H1 (cell line): ENCODE data around the gene NKAIN4. TPM values are rescaled to one million over a fixed set of nuclear protein-coding genes. Genes with fewer than 3 reads are reported as not detected.
A peak's percentile ranks its signal among the peaks of the same experiment; 100 is the strongest.

Source experiments
- CTCF ChIA-PET: fragments of 300-600 bp; sonication (Branson Sonifier 250); formaldehyde crosslinking; loops from one replicate; lab custom pipeline; 2021; ENCODE audit not compliant: partially characterized antibody; lab: Charles Lee
- POLR2A ChIA-PET: fragments of 300-600 bp; sonication (Branson Sonifier 250); formaldehyde crosslinking; loops from one replicate; lab custom pipeline; 2021; ENCODE audit warnings: inconsistent platforms; ENCODE audit not compliant: partially characterized antibody; lab: Charles Lee
- DNase-seq, 2 experiments: peaks; one replicate each; pipeline versions ENCODE4 v3.0.0 to v3.0.0-alpha.2; 2010 to 2022; ENCODE audit warnings: low spot score in 2 of 2, low read depth in 1 of 2, mixed read lengths in 1 of 2
- FAIRE-seq: peaks from 2 replicates; lab custom pipeline; 2011; peaks lifted over from hg19 to GRCh38; lab: Jason Lieb, UNC
- H2AFZ ChIP-seq: 2 replicates; pipeline ENCODE4 v1.8.1; 2012; ENCODE audit warnings: low read length, inconsistent platforms
- H2AK5ac ChIP-seq: 2 replicates; pipeline ENCODE4 v1.6.1; 2013; ENCODE audit warnings: low read depth, low read length
- H2BK120ac ChIP-seq: replicated peaks from 2 replicates; pipeline ENCODE3; 2013; ENCODE audit warnings: low read depth, low read length, inconsistent platforms
- H2BK12ac ChIP-seq: 2 replicates; pipeline ENCODE4 v1.6.1; 2013; ENCODE audit warnings: low read depth, low read length
- H2BK15ac ChIP-seq: 2 replicates; pipeline ENCODE4 v1.6.1; 2013; ENCODE audit warnings: low read length
- H2BK20ac ChIP-seq: 2 replicates; pipeline ENCODE4 v1.6.1; 2013; ENCODE audit warnings: low read length
- H2BK5ac ChIP-seq: 2 replicates; pipeline ENCODE4 v1.6.1; 2013; ENCODE audit warnings: low read depth, low read length
- H3K14ac ChIP-seq: 2 replicates; pipeline ENCODE4 v1.6.1; 2013; ENCODE audit warnings: inconsistent platforms; ENCODE audit not compliant: insufficient read length
- H3K18ac ChIP-seq: 2 replicates; pipeline ENCODE4 v1.6.1; 2013; ENCODE audit warnings: low read length; ENCODE audit errors: extremely low read depth
- H3K23ac ChIP-seq: 2 replicates; pipeline ENCODE4 v1.6.1; 2013; ENCODE audit warnings: inconsistent platforms; ENCODE audit not compliant: insufficient read length
- H3K23me2 ChIP-seq: 2 replicates; pipeline ENCODE4 v1.6.1; 2013; ENCODE audit warnings: low read depth, low read length
- H3K27ac ChIP-seq: 2 replicates; pipeline ENCODE4 v1.6.1; 2011; ENCODE audit warnings: low read depth, low read length, inconsistent platforms
- H3K27me3 ChIP-seq, 4 experiments: replicated peaks in 1 of 4; 1 replicate in 1 of 4; 2 replicates in 3 of 4; pipeline versions ENCODE4 v1.6.1 to v1.8.1; 2011 to 2013; ENCODE audit warnings: low read length in 3 of 4, mild to moderate bottlenecking in 3 of 4, inconsistent platforms in 2 of 4, mixed read lengths in 2 of 4, moderate library complexity in 1 of 4; ENCODE audit not compliant: control insufficient read depth in 3 of 4, insufficient read depth in 3 of 4; ENCODE audit errors: extremely low read depth in 1 of 4
- H3K36me3 ChIP-seq, 4 experiments: 2 replicates each; pipeline versions ENCODE4 v1.6.1 to v1.8.1; 2011 to 2013; ENCODE audit warnings: mild to moderate bottlenecking in 4 of 4, low read length in 3 of 4, moderate library complexity in 2 of 4, control low read depth in 1 of 4, inconsistent platforms in 1 of 4; ENCODE audit not compliant: insufficient read depth in 4 of 4, control insufficient read depth in 2 of 4
- H3K4ac ChIP-seq: replicated peaks from 2 replicates; pipeline ENCODE3; 2013; ENCODE audit warnings: low read length, low read depth, mixed read lengths, inconsistent platforms; ENCODE audit not compliant: insufficient read length
- H3K4me1 ChIP-seq, 4 experiments: replicated peaks in 1 of 4; 1 replicate in 1 of 4; 2 replicates in 3 of 4; pipeline versions ENCODE4 v1.6.1 to v1.8.1; 2011 to 2013; ENCODE audit warnings: low read length in 3 of 4, inconsistent platforms in 2 of 4, mixed read lengths in 1 of 4; ENCODE audit not compliant: insufficient read depth in 4 of 4, control insufficient read depth in 3 of 4
- H3K4me2 ChIP-seq, 2 experiments: 2 replicates each; pipeline versions ENCODE4 v1.6.1 to v1.8.1; 2011 to 2013; ENCODE audit warnings: low read depth in 2 of 2, low read length in 2 of 2, control low read depth in 1 of 2, inconsistent platforms in 1 of 2, mild to moderate bottlenecking in 1 of 2; ENCODE audit not compliant: insufficient read depth in 1 of 2
- H3K4me3 ChIP-seq, 4 experiments: fragments of 200-600, 300-600 bp in 1 of 4; sonication (generic), shearing (Covaris generic), sonication (Bioruptor Twin) in 1 of 4; 2 replicates each; pipeline versions ENCODE4 v1.5.1 to v1.8.1; 2011 to 2016; ENCODE audit warnings: low read length in 4 of 4, low read depth in 3 of 4, control low read depth in 2 of 4, inconsistent platforms in 2 of 4, mild to moderate bottlenecking in 2 of 4, mixed read lengths in 1 of 4, moderate library complexity in 1 of 4; ENCODE audit not compliant: insufficient read depth in 2 of 4; ENCODE audit errors: extremely low read depth in 1 of 4
- H3K56ac ChIP-seq: replicated peaks from 2 replicates; pipeline ENCODE3; 2013; ENCODE audit warnings: low read depth, mild to moderate bottlenecking, mixed read lengths, low read length, inconsistent platforms; ENCODE audit not compliant: insufficient read length
- H3K79me1 ChIP-seq: 2 replicates; pipeline ENCODE4 v1.6.1; 2013; ENCODE audit warnings: low read depth, low read length, control low read depth
- H3K79me2 ChIP-seq, 2 experiments: 2 replicates each; pipeline versions ENCODE4 v1.6.1 to v1.8.1; 2012 to 2013; ENCODE audit warnings: low read length in 2 of 2, mild to moderate bottlenecking in 2 of 2, inconsistent platforms in 1 of 2; ENCODE audit not compliant: insufficient read depth in 2 of 2, control insufficient read depth in 1 of 2
- H3K9ac ChIP-seq, 4 experiments: replicated peaks in 1 of 4; 1 replicate in 1 of 4; 2 replicates in 3 of 4; pipeline versions ENCODE4 v1.6.1 to v1.8.1; 2011 to 2013; ENCODE audit warnings: low read depth in 3 of 4, low read length in 3 of 4, control low read depth in 2 of 4, mild to moderate bottlenecking in 2 of 4, moderate library complexity in 2 of 4, inconsistent platforms in 1 of 4; ENCODE audit errors: extremely low read depth in 1 of 4
- H3K9me3 ChIP-seq, 2 experiments: 2 replicates each; pipeline versions ENCODE4 v1.6.1 to v1.8.1; 2012 to 2013; ENCODE audit warnings: mild to moderate bottlenecking in 2 of 2, moderate library complexity in 2 of 2, control low read depth in 1 of 2, inconsistent platforms in 1 of 2, low read depth in 1 of 2, low read length in 1 of 2, mixed read lengths in 1 of 2; ENCODE audit not compliant: insufficient read depth in 2 of 2
- H4K20me1 ChIP-seq, 2 experiments: replicated peaks in 1 of 2; 2 replicates each; pipeline versions ENCODE3 to v1.8.1; 2011 to 2013; ENCODE audit warnings: inconsistent platforms in 2 of 2, low read length in 2 of 2, mild to moderate bottlenecking in 1 of 2; ENCODE audit not compliant: insufficient read depth in 2 of 2, control insufficient read depth in 1 of 2
- H4K5ac ChIP-seq: 2 replicates; pipeline ENCODE4 v1.6.1; 2013; ENCODE audit warnings: low read length, low read depth, mixed read lengths, inconsistent platforms; ENCODE audit not compliant: insufficient read length
- H4K8ac ChIP-seq: 2 replicates; pipeline ENCODE4 v1.8.0; 2013; ENCODE audit warnings: mild to moderate bottlenecking, moderate library complexity, low read length, inconsistent platforms; ENCODE audit not compliant: insufficient read depth; ENCODE audit errors: extremely low read depth
- H4K91ac ChIP-seq: replicated peaks from 2 replicates; pipeline ENCODE3; 2013; ENCODE audit warnings: low read length, mixed read lengths, inconsistent platforms; ENCODE audit not compliant: insufficient read length
- NRF1 ChIP-seq: IDR thresholded peaks from 2 replicates; pipeline ENCODE4 v1.6.1; 2011; ENCODE audit warnings: mild to moderate bottlenecking, low read depth, low read length, improper control_type of control experiment
- POLR2AphosphoS5 ChIP-seq: IDR thresholded peaks from 2 replicates; pipeline ENCODE4 v1.6.1; 2011; ENCODE audit warnings: low read depth, low read length
- WGBS, 2 experiments: shearing (Covaris generic) in 1 of 2; methylation state at CpG; one replicate each; pipeline versions ENCODE4 v1.1.6 to v1.1.7; 2013 to 2015; ENCODE audit warnings: low lambda C conversion rate in 2 of 2, mixed read lengths in 2 of 2, inconsistent platforms in 1 of 2, low coverage in 1 of 2, missing lambda C conversion rate in 1 of 2; ENCODE audit not compliant: insufficient replicate concordance in 2 of 2, insufficient coverage in 1 of 2, insufficient read length in 1 of 2; ENCODE audit errors: extremely low coverage in 1 of 2, missing lambda C conversion rate in 1 of 2; 5-methylcytosine and 5-hydroxymethylcytosine counted together
- polyA plus RNA-seq, 7 experiments: library from polyadenylated mRNA; depleted of rRNA in 3 of 7; stranded (reverse) in 5 of 7; unstranded in 2 of 7; fragments of >200 nt in 5 of 7; fragments of 200-250 nt in 2 of 7; gene quantifications; 1 replicate in 5 of 7; 2 replicates in 1 of 7; 4 replicates in 1 of 7; pipeline versions ENCODE4 v1.2.1 to v1.2.3, GENCODE V29; 2011 to 2013; ENCODE audit warnings: missing spikeins in 2 of 7, mixed read lengths in 2 of 7
- total RNA-seq: library from RNA; stranded (reverse); fragmentation: NEBNext Ultra II Directional; extraction: Animal tissue kit (Norgen Biotek cat#: 25700); gene quantifications from 2 replicates; pipeline ENCODE4 v1.2.1, GENCODE V29; 2021

Gene NKAIN4
- total and polyA plus RNA-seq, 2 of the 8 experiments (the other 6 are each of a cell fraction or from before 2014, with no cell fraction given), result 6.9 to 17.0 TPM

GRCh38 chr20:63256954-63257353 lies 2.7 kb upstream of the NKAIN4 start:
- TF ChIP-seq POLR2AphosphoS5, result no peak
- no peak for TF ChIP-seq NRF1
- Histone ChIP-seq H3K23me2 (peaks cover 13% of the 10 kb centered on the region; the same call in 1 of the 2 replicates), H2AFZ (no peak overlapping the region), H2BK5ac (peak overlapping the region; percentile 95), H2BK15ac (peak overlapping the region; percentile 98; the same call in 1 of the 2 replicates), H3K18ac (no peak overlapping the region; the same call in 1 of the 2 replicates), H4K8ac (0 out of 2 replicates have a peak overlapping the region, but pooled peaks have one; percentile 28), H3K4me3 (no peak overlapping the region), H3K4ac (peak overlapping the region; percentile 53), H3K36me3 (no peaks in the 10 kb centered on the region; a peak in 1 of 8 replicates), H3K27me3 (peaks cover 4 to 47% (median 36%) of the 10 kb centered on the region in 4 experiments), H3K14ac (no peak overlapping the region), H3K23ac (no peak overlapping the region), H3K4me1 (peaks cover 2 to 18% (median 15%) of the 10 kb centered on the region in 4 experiments), H3K4me2 (no peak overlapping the region), H4K91ac (peak overlapping the region; percentile 94), H3K79me2 (no peaks in the 10 kb centered on the region), H4K20me1 (peaks cover 0 to 4% of the 10 kb centered on the region in 2 experiments), H2BK120ac (no peak overlapping the region), H3K9me3 (no peaks in the 10 kb centered on the region), H3K9ac (no peak overlapping the region), H3K56ac (no peak overlapping the region), H3K79me1 (no peaks in the 10 kb centered on the region; the same call in 1 of the 2 replicates), H2BK12ac (peak overlapping the region; percentile 93), H2BK20ac (no peak overlapping the region), H3K27ac (no peak overlapping the region), H2AK5ac (peak overlapping the region; percentile 91), H4K5ac (peak overlapping the region; percentile 29)
- 84% methylated on average over 4 of the region's 4 CpGs; no CpG with 5 or more reads in 1 of the 2 experiments for WGBS, 2 experiments
- DNase-seq (no peak), FAIRE-seq (no peak)
- ChIA-PET POLR2A (interaction anchor here (4.7 kb wide), 1 partner anchor 23 kb away, joined by 21 read pairs; the partner anchor contains the start of gene BIRC7), CTCF (interaction anchor here (0.9 to 6.8 kb wide), 4 partner anchors 24 to 42 kb away, joined by 3 to 87 read pairs (median 16); partner anchors contain the start of gene BIRC7)
